ENCODE data around the gene AIFM3.

- TF ChIP-seq, protein P1, sequence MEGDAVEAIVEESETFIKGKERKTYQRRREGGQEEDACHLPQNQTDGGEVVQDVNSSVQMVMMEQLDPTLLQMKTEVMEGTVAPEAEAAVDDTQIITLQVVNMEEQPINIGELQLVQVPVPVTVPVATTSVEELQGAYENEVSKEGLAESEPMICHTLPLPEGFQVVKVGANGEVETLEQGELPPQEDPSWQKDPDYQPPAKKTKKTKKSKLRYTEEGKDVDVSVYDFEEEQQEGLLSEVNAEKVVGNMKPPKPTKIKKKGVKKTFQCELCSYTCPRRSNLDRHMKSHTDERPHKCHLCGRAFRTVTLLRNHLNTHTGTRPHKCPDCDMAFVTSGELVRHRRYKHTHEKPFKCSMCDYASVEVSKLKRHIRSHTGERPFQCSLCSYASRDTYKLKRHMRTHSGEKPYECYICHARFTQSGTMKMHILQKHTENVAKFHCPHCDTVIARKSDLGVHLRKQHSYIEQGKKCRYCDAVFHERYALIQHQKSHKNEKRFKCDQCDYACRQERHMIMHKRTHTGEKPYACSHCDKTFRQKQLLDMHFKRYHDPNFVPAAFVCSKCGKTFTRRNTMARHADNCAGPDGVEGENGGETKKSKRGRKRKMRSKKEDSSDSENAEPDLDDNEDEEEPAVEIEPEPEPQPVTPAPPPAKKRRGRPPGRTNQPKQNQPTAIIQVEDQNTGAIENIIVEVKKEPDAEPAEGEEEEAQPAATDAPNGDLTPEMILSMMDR (IDR thresholded peaks at IDR 0.05; ENCODE audit: low read depth, low read length): no peak
- no peak for TF ChIP-seq EZH2phosphoT487 (IDR thresholded peaks at IDR 0.05; ENCODE audit: low read depth)
Observed at GRCh38 chr22:20989323-20990138, 22.5 kb downstream of the AIFM3 start.

Data from OCI-LY3 (cell line).